Sciatic nerve (tissue), 2 donors: Measurements from ENCODE around the gene ZBTB48. TPM values are rescaled to one million over a fixed set of nuclear protein-coding genes. Genes with fewer than 3 reads are reported as not detected.
"Not testable (repeated sequence)": the region's sequence is repeated elsewhere in the genome, so short reads cannot be mapped to it uniquely, and the experiment has no call there.

Experiments used
- ATAC-seq: fragments of 200-7000 bp; cut with Tn5 transposase; one replicate; pipeline ENCODE4 v1.9.1; 2020; ENCODE audit warnings: mild to moderate bottlenecking, moderate library complexity
- DNase-seq: peaks from one replicate; pipeline ENCODE4 v3.0.0-alpha.2; 2020; ENCODE audit warnings: low spot score
- intact Hi-C: fragments of 100-400 bp; cut with DNase I; formaldehyde crosslinking; loops from one replicate; pipeline ENCODE4 v1.14.2; 2022
- total RNA-seq: library from RNA; stranded (reverse); fragmentation: NEBNext Ultra II Directional; extraction: Animal tissue kit (Norgen Biotek cat#: 25700); gene quantifications from one replicate; pipeline ENCODE4 v1.2.1, GENCODE V29; 2021
- donor health status: DM: no; HTN: no; CAD: no.
- donor health status: DM: no; HTN: no; CAD: no.

The ZBTB48 gene
- total RNA-seq, 1 donor from 2014 or later: 28.9 TPM

GRCh38 chr1:6588128-6588892 is 8.5 kb downstream of the ZBTB48 start:
- intact Hi-C loops: no loop called here
- ATAC-seq (no peak), DNase-seq (no peak)

GRCh38 chr1:6588893-6589520 is 9.2 kb downstream of the ZBTB48 start:
- ATAC-seq (no peak), DNase-seq (no peak)
- intact Hi-C loops: no loop called here

GRCh38 chr1:6590046-6590445 is 10.3 kb downstream of the ZBTB48 start:
- intact Hi-C loops: no loop called here
- ATAC-seq (no peak), DNase-seq (no peak)

- DNase-seq: no peak
- intact Hi-C loops: no loop called here
- peak; percentile 13 for ATAC-seq
Measured at GRCh38 chr1:6591222-6591621, 11.4 kb downstream of the ZBTB48 start.

- ATAC-seq (no peak), DNase-seq (no peak)
- intact Hi-C loops: no loop called here
Measured at GRCh38 chr1:6591644-6592043, 11.8 kb downstream of the ZBTB48 start.

GRCh38 chr1:6592441-6592840 is 12.6 kb downstream of the ZBTB48 start:
- ATAC-seq: no peak
- DNase-seq: no peak
- intact Hi-C loops: no loop called here

- intact Hi-C loops: no loop called here
- ATAC-seq (no peak), DNase-seq (no peak)
Measured at GRCh38 chr1:6592865-6593593, 13.2 kb downstream of the ZBTB48 start.

GRCh38 chr1:6593810-6594209 is 14.0 kb downstream of the ZBTB48 start:
- ATAC-seq: no peak
- DNase-seq: no peak
- intact Hi-C loops: no loop called here

GRCh38 chr1:6594977-6595740 is 15.4 kb downstream of the ZBTB48 start:
- ATAC-seq (no peak), DNase-seq (no peak)
- intact Hi-C loops: no loop called here

GRCh38 chr1:6596351-6596750 is 16.6 kb downstream of the ZBTB48 start:
- ATAC-seq (no peak), DNase-seq (no peak)
- intact Hi-C loops: no loop called here

- ATAC-seq: no peak
- intact Hi-C loops: no loop called here
- DNase-seq: no peak
Measured at GRCh38 chr1:6596886-6597776, 17.3 kb downstream of the ZBTB48 start.

- no peak for ATAC-seq
- intact Hi-C loops: no loop called here
Measured at GRCh38 chr1:6597777-6598131, 18.0 kb downstream of the ZBTB48 start.

GRCh38 chr1:6599141-6599975 is 19.6 kb downstream of the ZBTB48 start:
- ATAC-seq: no peak
- intact Hi-C loops: no loop called here
- DNase-seq: no peak

More at GRCh38 chr1:6597777-6598131, 18.0 kb downstream of the ZBTB48 start:
- no peak for DNase-seq

GRCh38 chr1:6599991-6600390 is 20.2 kb downstream of the ZBTB48 start:
- DNase-seq, ATAC-seq, intact Hi-C loops: not testable (repeated sequence)

GRCh38 chr1:6600410-6601048 is 20.7 kb downstream of the ZBTB48 start:
- intact Hi-C loops: no loop called here
- DNase-seq (no peak), ATAC-seq (no peak)

GRCh38 chr1:6601049-6601922 is 21.5 kb downstream of the ZBTB48 start:
- ATAC-seq: peak; percentile 73
- peak; percentile 85 for DNase-seq
- intact Hi-C loops: no loop called here
